ENCODE measurements around the gene PCMT1. TPM values are rescaled to one million over a fixed set of nuclear protein-coding genes. Genes with fewer than 3 reads are reported as not detected.
A peak's percentile ranks its signal among the peaks of the same experiment; 100 is the strongest.
"Not testable (repeated sequence)": the region's sequence is repeated elsewhere in the genome, so short reads cannot be mapped to it uniquely, and the experiment has no call there.

The PCMT1 gene
- total RNA-seq, 1 donor from 2014 or later = 133 TPM

- H3K27ac Mint-ChIP-seq = peak overlapping the region; percentile 42
- H3K9ac ChIP-seq = no peak overlapping the region
- H3K4me2 ChIP-seq = no peak overlapping the region
- no peaks in the 10 kb centered on the region for H3K79me2 ChIP-seq (ENCODE audit: low read depth)
- no peaks in the 10 kb centered on the region for H3K9me3 Mint-ChIP-seq
- no peaks in the 10 kb centered on the region for H3K9me3 ChIP-seq (ENCODE audit: low read depth)
- H3K27me3 Mint-ChIP-seq (ENCODE audit: insufficient read depth, low read depth) = peaks cover 3% of the 10 kb centered on the region
- no peaks in the 10 kb centered on the region for H3F3A ChIP-seq (ENCODE audit: low read depth)
- peaks cover 10% of the 10 kb centered on the region for H3K36me3 Mint-ChIP-seq
- no peak overlapping the region for H3K4me3 ChIP-seq
- TF ChIP-seq EZH2phosphoT487 (IDR thresholded peaks at IDR 0.05) (no peak), CTCF (IDR thresholded peaks at IDR 0.05) (no peak), EZH2 (IDR thresholded peaks at IDR 0.05) (no peak)
- no peaks in the 10 kb centered on the region for H3K36me3 ChIP-seq
- peaks cover 2% of the 10 kb centered on the region for H3K4me1 Mint-ChIP-seq
- no peaks in the 10 kb centered on the region for H3K27me3 ChIP-seq
- no peak for DNase-seq (ENCODE audit: low spot score)
- no peaks in the 10 kb centered on the region for H3K4me1 ChIP-seq
- no peak overlapping the region for H3K27ac ChIP-seq
- H2AFZ ChIP-seq (replicated peaks) = no peak overlapping the region
- no peak overlapping the region for H3K4me3 Mint-ChIP-seq
- H4K20me1 ChIP-seq (ENCODE audit: low read depth) = no peaks in the 10 kb centered on the region
Measured at GRCh38 chr6:149843051-149843633, 93.6 kb downstream of the PCMT1 start.

DNA sequence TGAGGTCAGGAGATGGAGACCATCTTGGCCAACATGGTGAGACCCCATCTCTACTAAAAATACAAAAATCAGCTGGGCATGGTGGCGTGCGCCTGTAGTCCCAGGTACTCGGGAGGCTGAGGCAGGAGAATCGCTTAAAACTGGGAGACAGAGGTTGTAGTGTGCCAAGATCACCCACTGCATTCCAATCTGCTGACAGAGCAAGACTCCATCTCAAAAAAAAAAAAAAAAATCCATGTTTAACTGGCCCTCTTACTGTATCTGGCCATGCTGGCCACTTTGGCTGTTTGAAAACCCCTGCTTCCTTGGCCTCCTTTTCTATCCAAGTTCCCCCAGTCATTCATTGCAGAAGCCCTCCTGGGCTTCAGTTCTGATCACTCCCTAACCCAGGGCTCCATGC, 94.5 kb downstream of the PCMT1 start:
- not testable (repeated sequence) for H3K27ac Mint-ChIP-seq; H3K36me3 ChIP-seq; H3K79me2 ChIP-seq (ENCODE audit: low read depth); DNase-seq (ENCODE audit: low spot score); H3K4me2 ChIP-seq; H3K4me3 Mint-ChIP-seq; H3K9me3 ChIP-seq (ENCODE audit: low read depth); H3K9me3 Mint-ChIP-seq; H4K20me1 ChIP-seq (ENCODE audit: low read depth); H3K9ac ChIP-seq; H3K27me3 Mint-ChIP-seq (ENCODE audit: insufficient read depth, low read depth); H2AFZ ChIP-seq (replicated peaks); H3K4me1 ChIP-seq; H3F3A ChIP-seq (ENCODE audit: low read depth); H3K36me3 Mint-ChIP-seq; H3K27ac ChIP-seq; H3K4me3 ChIP-seq; H3K27me3 ChIP-seq; H3K4me1 Mint-ChIP-seq

DNA sequence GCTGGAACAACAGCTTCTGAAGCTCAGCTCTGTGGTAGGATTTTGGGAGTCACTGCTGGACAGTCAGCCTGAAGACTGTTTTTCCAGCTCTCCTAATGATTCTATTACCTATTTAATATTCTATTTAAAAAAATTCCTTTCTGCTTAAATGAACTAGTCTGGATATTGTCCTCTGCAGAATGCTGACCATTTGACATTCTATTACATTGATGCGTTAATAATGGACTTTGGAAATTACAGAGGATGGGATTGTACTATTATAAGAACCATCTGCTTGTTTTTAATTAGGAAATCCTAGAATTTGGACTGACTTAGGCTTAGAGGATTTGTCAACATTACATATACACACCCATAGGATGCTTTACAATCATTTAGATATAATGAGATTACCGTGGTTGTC, 94.9 kb downstream of the PCMT1 start:
- H3K9ac ChIP-seq = no peak overlapping the region
- H3K79me2 ChIP-seq (ENCODE audit: low read depth) = no peaks in the 10 kb centered on the region
- H4K20me1 ChIP-seq (ENCODE audit: low read depth) = no peaks in the 10 kb centered on the region
- no peaks in the 10 kb centered on the region for H3K4me1 ChIP-seq
- no peak for DNase-seq (ENCODE audit: low spot score)
- H3K9me3 ChIP-seq (ENCODE audit: low read depth) = no peaks in the 10 kb centered on the region
- H3F3A ChIP-seq (ENCODE audit: low read depth) = no peaks in the 10 kb centered on the region
- no peak overlapping the region for H2AFZ ChIP-seq (replicated peaks)
- Mint-ChIP-seq H3K36me3 (peaks cover 10% of the 10 kb centered on the region), H3K4me1 (peaks cover 2% of the 10 kb centered on the region), H3K27me3 (ENCODE audit: insufficient read depth, low read depth) (peaks cover 3% of the 10 kb centered on the region), H3K9me3 (no peaks in the 10 kb centered on the region), H3K27ac (no peak overlapping the region), H3K4me3 (no peak overlapping the region)
- H3K27me3 ChIP-seq = no peaks in the 10 kb centered on the region
- no peak for TF ChIP-seq CTCF (IDR thresholded peaks at IDR 0.05)
- no peak for TF ChIP-seq EZH2phosphoT487 (IDR thresholded peaks at IDR 0.05)
- TF ChIP-seq EZH2 (IDR thresholded peaks at IDR 0.05) = no peak
- no peaks in the 10 kb centered on the region for H3K36me3 ChIP-seq
- no peak overlapping the region for H3K27ac ChIP-seq
- H3K4me2 ChIP-seq = no peak overlapping the region
- H3K4me3 ChIP-seq = no peak overlapping the region

DNA sequence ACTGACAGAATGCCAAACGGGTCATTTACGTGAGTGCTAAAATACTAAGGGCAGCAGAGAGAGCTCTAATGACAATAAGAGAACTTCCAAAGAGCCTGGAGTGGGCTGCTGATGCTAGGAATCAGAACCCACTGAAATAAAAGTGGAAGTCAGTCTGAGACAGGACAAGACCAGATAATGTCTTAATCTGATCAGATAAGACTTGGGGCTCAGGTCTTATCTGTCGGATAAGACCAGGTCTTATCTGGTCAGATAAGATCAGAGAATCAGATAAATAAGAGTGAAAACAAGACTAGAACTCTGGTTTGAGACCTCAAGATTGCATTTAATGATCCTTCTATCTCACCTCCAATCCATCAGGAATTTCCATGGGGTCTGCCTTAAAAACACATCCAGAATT, 96.0 kb downstream of the PCMT1 start:
- Mint-ChIP-seq H3K4me3 (no peak overlapping the region), H3K27me3 (ENCODE audit: insufficient read depth, low read depth) (peaks cover under 1% of the 10 kb centered on the region), H3K27ac (no peak overlapping the region), H3K36me3 (peaks cover 12% of the 10 kb centered on the region), H3K4me1 (peaks cover 6% of the 10 kb centered on the region), H3K9me3 (no peaks in the 10 kb centered on the region)
- Histone ChIP-seq H3K79me2 (ENCODE audit: low read depth) (no peaks in the 10 kb centered on the region), H3K9ac (no peak overlapping the region), H3F3A (ENCODE audit: low read depth) (no peaks in the 10 kb centered on the region), H2AFZ (replicated peaks) (no peak overlapping the region), H3K9me3 (ENCODE audit: low read depth) (no peaks in the 10 kb centered on the region), H3K4me3 (no peak overlapping the region), H4K20me1 (ENCODE audit: low read depth) (no peaks in the 10 kb centered on the region), H3K4me1 (no peaks in the 10 kb centered on the region), H3K36me3 (no peaks in the 10 kb centered on the region), H3K27ac (no peak overlapping the region), H3K27me3 (no peaks in the 10 kb centered on the region), H3K4me2 (no peak overlapping the region)
- TF ChIP-seq EZH2 (IDR thresholded peaks at IDR 0.05) (no peak), EZH2phosphoT487 (IDR thresholded peaks at IDR 0.05) (no peak), CTCF (IDR thresholded peaks at IDR 0.05) (no peak)
- DNase-seq (ENCODE audit: low spot score) = no peak

Data from neural progenitor cell (in vitro differentiated cells).